ENCODE data around the gene TBC1D4. TPM values are rescaled to one million over a fixed set of nuclear protein-coding genes. Genes with fewer than 3 reads are reported as not detected.

TBC1D4 gene
- polyA plus RNA-seq, 1 donor from 2014 or later: 3.9 TPM

DNA sequence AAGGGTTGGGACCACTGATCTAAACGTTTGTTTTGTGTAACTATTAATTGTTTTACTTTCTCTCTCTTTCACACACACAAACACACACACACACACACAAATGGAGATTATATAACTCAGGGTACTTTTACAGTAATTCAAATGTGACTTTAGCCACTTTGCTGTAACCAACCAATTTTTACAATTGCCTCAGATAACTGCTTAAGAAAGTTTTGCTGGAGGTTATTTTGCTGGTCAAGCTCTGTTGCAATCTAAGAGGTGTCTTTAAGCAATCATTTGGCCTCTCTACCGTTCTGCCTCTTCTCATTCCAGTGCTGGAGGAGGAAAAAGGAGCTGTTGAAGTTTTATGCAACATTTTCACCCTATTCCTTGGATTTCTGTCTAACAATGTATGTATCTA lies 63.0 kb downstream of the TBC1D4 start:
- H3K4me3 ChIP-seq (ENCODE audit: low read length): no peak overlapping the region
- no peak for TF ChIP-seq SMC3 (conservative IDR thresholded peaks at IDR 0.05; ENCODE audit: poor library complexity)
- TF ChIP-seq EP300 (conservative IDR thresholded peaks at IDR 0.05; ENCODE audit: poor library complexity, severe bottlenecking): no peak
- TF ChIP-seq, protein P1, sequence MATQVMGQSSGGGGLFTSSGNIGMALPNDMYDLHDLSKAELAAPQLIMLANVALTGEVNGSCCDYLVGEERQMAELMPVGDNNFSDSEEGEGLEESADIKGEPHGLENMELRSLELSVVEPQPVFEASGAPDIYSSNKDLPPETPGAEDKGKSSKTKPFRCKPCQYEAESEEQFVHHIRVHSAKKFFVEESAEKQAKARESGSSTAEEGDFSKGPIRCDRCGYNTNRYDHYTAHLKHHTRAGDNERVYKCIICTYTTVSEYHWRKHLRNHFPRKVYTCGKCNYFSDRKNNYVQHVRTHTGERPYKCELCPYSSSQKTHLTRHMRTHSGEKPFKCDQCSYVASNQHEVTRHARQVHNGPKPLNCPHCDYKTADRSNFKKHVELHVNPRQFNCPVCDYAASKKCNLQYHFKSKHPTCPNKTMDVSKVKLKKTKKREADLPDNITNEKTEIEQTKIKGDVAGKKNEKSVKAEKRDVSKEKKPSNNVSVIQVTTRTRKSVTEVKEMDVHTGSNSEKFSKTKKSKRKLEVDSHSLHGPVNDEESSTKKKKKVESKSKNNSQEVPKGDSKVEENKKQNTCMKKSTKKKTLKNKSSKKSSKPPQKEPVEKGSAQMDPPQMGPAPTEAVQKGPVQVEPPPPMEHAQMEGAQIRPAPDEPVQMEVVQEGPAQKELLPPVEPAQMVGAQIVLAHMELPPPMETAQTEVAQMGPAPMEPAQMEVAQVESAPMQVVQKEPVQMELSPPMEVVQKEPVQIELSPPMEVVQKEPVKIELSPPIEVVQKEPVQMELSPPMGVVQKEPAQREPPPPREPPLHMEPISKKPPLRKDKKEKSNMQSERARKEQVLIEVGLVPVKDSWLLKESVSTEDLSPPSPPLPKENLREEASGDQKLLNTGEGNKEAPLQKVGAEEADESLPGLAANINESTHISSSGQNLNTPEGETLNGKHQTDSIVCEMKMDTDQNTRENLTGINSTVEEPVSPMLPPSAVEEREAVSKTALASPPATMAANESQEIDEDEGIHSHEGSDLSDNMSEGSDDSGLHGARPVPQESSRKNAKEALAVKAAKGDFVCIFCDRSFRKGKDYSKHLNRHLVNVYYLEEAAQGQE (IDR thresholded peaks at IDR 0.05; ENCODE audit: borderline replicate concordance): no peak
- TF ChIP-seq MXI1 (conservative IDR thresholded peaks at IDR 0.05; ENCODE audit: poor library complexity, severe bottlenecking): no peak
- TF ChIP-seq RAD21 (conservative IDR thresholded peaks at IDR 0.05): no peak
- no peak for TF ChIP-seq POLR2AphosphoS5 (IDR thresholded peaks at IDR 0.05)
- TF ChIP-seq EZH2 (IDR thresholded peaks at IDR 0.05; ENCODE audit: borderline replicate concordance, insufficient read depth, low read length, poor library complexity, severe bottlenecking): no peak
- TF ChIP-seq, protein P2, sequence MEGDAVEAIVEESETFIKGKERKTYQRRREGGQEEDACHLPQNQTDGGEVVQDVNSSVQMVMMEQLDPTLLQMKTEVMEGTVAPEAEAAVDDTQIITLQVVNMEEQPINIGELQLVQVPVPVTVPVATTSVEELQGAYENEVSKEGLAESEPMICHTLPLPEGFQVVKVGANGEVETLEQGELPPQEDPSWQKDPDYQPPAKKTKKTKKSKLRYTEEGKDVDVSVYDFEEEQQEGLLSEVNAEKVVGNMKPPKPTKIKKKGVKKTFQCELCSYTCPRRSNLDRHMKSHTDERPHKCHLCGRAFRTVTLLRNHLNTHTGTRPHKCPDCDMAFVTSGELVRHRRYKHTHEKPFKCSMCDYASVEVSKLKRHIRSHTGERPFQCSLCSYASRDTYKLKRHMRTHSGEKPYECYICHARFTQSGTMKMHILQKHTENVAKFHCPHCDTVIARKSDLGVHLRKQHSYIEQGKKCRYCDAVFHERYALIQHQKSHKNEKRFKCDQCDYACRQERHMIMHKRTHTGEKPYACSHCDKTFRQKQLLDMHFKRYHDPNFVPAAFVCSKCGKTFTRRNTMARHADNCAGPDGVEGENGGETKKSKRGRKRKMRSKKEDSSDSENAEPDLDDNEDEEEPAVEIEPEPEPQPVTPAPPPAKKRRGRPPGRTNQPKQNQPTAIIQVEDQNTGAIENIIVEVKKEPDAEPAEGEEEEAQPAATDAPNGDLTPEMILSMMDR (IDR thresholded peaks at IDR 0.05; ENCODE audit: poor library complexity, severe bottlenecking): no peak
- TF ChIP-seq TAF1 (IDR thresholded peaks at IDR 0.05; ENCODE audit: low read depth): no peak
- no peak overlapping the region for H3K9ac ChIP-seq (ENCODE audit: low read length)
- no peaks in the 10 kb centered on the region for H3K36me3 ChIP-seq (ENCODE audit: insufficient read depth, low read length)
- no peak overlapping the region for H3K4me2 ChIP-seq (ENCODE audit: low read length)
- no peak overlapping the region for H2AFZ ChIP-seq (ENCODE audit: low read depth, low read length)
- H3K9me2 ChIP-seq (ENCODE audit: insufficient read depth, low read length): no peaks in the 10 kb centered on the region
- H4K20me1 ChIP-seq (ENCODE audit: insufficient read depth): no peaks in the 10 kb centered on the region
- H3K27me3 ChIP-seq (ENCODE audit: insufficient read depth, low read depth, low read length): no peaks in the 10 kb centered on the region
- no peak overlapping the region for H3K27ac ChIP-seq (ENCODE audit: low read length)
- no peaks in the 10 kb centered on the region for H3F3A ChIP-seq (ENCODE audit: insufficient read depth, low read length, poor library complexity, severe bottlenecking)
- H3K79me2 ChIP-seq (replicated peaks; ENCODE audit: insufficient read depth, low read length): no peaks in the 10 kb centered on the region
- no peaks in the 10 kb centered on the region for H3K9me3 ChIP-seq (ENCODE audit: low read length)

DNA sequence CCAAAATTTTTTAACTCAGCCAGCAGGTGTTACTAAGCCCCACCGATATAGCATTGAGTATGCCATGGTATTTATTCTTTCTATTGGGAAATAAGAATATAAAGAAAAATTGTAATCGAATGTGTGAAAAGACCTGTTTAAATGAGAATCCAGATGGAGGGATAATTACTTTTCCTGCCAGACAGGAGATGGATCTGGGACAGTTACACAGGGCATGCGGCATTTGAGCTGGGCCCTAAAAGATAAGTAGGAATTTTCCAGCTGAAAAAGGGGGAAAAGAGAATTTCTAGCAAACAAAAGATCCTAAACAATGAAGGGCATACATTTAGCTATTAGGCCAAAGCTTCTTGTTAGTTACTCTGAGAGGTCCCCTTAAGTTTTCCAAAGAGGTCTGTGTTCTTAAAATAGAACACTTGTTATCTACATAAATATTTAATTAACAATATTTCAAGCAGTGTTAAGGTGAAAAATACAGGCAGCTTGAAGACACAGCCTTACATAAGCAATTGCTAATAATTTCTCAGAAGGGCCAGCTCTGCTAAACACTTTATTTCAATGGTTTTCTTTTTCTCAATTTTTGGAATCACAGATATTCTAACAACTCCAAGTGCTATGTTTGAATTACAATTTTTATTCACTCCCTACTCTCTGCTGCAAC lies 63.7 kb downstream of the TBC1D4 start:
- Histone ChIP-seq H3K36me3 (ENCODE audit: insufficient read depth, low read length) (no peaks in the 10 kb centered on the region), H3K79me2 (replicated peaks; ENCODE audit: insufficient read depth, low read length) (no peaks in the 10 kb centered on the region), H3K9me2 (ENCODE audit: insufficient read depth, low read length) (no peaks in the 10 kb centered on the region), H3F3A (ENCODE audit: insufficient read depth, low read length, poor library complexity, severe bottlenecking) (no peaks in the 10 kb centered on the region), H3K27me3 (ENCODE audit: insufficient read depth, low read depth, low read length) (no peaks in the 10 kb centered on the region), H3K9me3 (ENCODE audit: low read length) (no peaks in the 10 kb centered on the region), H3K27ac (ENCODE audit: low read length) (no peak overlapping the region), H2AFZ (ENCODE audit: low read depth, low read length) (no peak overlapping the region), H3K4me3 (ENCODE audit: low read length) (no peak overlapping the region), H3K9ac (ENCODE audit: low read length) (no peak overlapping the region), H3K4me2 (ENCODE audit: low read length) (no peak overlapping the region), H4K20me1 (ENCODE audit: insufficient read depth) (no peaks in the 10 kb centered on the region)
- TF ChIP-seq EP300 (conservative IDR thresholded peaks at IDR 0.05; ENCODE audit: poor library complexity, severe bottlenecking) (no peak), RAD21 (conservative IDR thresholded peaks at IDR 0.05) (no peak), POLR2AphosphoS5 (IDR thresholded peaks at IDR 0.05) (no peak), TAF1 (IDR thresholded peaks at IDR 0.05; ENCODE audit: low read depth) (no peak), EZH2 (IDR thresholded peaks at IDR 0.05; ENCODE audit: borderline replicate concordance, insufficient read depth, low read length, poor library complexity, severe bottlenecking) (no peak)
- TF ChIP-seq, protein P1 (IDR thresholded peaks at IDR 0.05; ENCODE audit: borderline replicate concordance): no peak
